ENCODE data around the gene BNIP3.

GRCh38 chr10:131998845-131999681, 17.3 kb upstream of the BNIP3 start:
- TF ChIP-seq CTCF (IDR thresholded peaks at IDR 0.05; ENCODE audit: poor library complexity) (no peak), EZH2 (IDR thresholded peaks at IDR 0.05; ENCODE audit: borderline replicate concordance) (no peak), EZH2phosphoT487 (IDR thresholded peaks at IDR 0.05; ENCODE audit: low read depth, severe bottlenecking, unreplicated experiment) (no peak)

All from hepatocyte (in vitro differentiated cells).